ENCODE results near the gene MAD1L1.
"Not testable (repeated sequence)": the region's sequence is repeated elsewhere in the genome, so short reads cannot be mapped to it uniquely, and the experiment has no call there.

MAD1L1 gene

GRCh38 chr7:1819259-1819841 lies 413.4 kb downstream of the MAD1L1 start:
- DNase-seq, result no peak

GRCh38 chr7:1818575-1819258 lies 414.0 kb downstream of the MAD1L1 start:
- no peak for DNase-seq

DNA sequence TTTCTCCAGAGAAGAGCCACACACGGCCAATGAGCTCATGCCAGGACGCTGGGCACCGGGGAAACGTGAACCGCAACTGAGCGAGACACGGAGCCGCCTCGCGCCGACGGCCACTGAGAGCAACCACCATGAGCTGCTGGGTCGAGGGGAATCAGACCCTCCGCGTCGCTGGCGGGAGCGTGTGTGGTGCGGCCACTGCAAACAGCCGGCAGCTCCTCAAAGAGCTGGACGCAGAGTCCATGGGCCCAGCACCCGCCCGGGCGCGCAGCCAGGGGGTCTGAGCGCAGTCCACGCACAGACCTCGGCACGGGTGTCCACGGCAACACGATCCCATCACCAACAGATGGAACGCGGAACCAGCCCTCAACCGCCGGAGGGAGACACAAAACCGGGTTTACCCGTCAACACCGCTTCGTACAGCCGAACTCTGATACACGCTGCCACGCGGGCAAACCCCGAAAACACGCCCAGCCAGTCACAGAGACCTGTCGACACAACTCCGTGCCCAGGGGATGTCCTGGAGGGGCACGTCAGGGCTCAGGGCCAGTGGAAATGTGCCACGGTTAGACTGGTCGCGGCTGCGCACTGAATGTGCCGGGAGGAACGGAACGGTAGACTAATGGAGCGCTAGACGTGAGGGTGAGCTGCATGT lies 415.6 kb downstream of the MAD1L1 start:
- no peak for DNase-seq

GRCh38 chr7:1816451-1816850 lies 416.3 kb downstream of the MAD1L1 start:
- DNase-seq, result not testable (repeated sequence)

DNA sequence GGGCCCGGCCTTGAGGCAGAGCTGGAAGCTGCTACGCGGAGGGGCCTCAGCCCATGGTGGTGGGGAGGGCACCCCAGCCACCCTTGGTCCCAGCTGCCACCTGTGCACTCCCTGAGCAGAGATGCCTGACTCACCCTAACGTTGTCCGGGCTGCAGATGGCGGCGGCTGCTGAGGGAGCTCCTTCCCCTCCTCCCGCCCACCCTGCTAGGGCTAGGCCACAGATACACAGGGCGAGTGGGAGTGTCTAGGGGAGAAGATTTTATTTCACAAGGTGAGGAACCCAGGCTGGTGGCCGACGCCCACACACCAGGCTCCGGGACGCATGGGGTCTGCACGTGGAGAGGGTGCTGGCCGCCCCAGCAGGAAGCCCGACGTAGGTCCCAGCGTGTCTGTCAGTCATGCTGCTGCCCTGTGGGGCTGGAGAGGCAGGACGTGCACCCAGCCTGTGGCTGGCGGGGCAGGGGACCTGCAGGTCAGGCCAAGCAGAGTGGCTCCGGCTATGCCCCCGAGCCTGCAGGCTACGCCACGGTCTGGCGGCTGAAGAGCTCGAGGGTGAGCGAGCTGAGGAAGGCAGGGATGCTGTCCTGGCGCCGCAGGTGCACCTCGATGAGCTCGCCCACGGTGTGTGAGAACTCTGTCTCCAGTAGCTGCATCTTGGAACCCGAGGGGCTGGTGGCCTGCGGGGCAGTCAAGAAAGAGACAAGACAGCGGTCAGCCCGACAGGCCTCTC lies 417.0 kb downstream of the MAD1L1 start:
- DNase-seq, result not testable (repeated sequence)

GRCh38 chr7:1815051-1815481 lies 417.7 kb downstream of the MAD1L1 start:
- no peak for DNase-seq

DNA sequence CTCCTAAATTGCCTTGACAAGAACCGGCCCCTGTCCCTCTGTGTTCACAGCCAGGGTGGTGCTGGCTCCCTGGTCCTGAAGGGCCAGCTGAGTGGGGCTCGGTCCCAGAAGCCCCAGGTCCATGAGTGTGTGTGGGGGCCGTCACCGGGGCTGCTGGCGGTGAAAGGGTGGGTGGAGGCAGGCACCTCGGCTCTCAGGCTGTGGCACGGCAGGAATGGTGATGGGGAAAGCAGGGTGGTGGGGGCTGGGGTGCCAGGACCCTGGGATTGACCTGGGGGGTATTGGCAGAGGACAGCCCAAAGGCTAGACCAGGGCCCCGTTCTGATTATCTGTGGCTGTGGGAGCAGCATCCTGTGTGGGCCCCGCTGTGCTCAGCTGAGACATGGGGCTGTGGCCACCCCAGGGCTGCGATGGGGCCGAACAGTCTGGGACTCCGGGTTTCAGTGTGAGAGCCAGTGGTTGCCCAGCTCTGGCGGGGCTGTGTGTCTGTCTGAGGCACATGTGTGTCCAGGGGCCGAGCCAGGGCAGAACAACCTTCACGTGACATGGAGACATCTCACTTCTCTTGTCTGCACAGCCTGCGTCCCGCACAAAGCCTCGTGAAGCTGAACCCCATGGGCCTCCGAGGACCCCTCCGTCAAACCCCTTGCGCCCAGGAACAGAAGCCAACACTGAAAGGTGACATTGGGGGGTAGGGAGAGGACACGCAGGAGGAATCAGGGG lies 418.5 kb downstream of the MAD1L1 start:
- DNase-seq, result no peak

GRCh38 chr7:1813394-1814088 lies 419.2 kb downstream of the MAD1L1 start:
- DNase-seq, result no peak

DNA sequence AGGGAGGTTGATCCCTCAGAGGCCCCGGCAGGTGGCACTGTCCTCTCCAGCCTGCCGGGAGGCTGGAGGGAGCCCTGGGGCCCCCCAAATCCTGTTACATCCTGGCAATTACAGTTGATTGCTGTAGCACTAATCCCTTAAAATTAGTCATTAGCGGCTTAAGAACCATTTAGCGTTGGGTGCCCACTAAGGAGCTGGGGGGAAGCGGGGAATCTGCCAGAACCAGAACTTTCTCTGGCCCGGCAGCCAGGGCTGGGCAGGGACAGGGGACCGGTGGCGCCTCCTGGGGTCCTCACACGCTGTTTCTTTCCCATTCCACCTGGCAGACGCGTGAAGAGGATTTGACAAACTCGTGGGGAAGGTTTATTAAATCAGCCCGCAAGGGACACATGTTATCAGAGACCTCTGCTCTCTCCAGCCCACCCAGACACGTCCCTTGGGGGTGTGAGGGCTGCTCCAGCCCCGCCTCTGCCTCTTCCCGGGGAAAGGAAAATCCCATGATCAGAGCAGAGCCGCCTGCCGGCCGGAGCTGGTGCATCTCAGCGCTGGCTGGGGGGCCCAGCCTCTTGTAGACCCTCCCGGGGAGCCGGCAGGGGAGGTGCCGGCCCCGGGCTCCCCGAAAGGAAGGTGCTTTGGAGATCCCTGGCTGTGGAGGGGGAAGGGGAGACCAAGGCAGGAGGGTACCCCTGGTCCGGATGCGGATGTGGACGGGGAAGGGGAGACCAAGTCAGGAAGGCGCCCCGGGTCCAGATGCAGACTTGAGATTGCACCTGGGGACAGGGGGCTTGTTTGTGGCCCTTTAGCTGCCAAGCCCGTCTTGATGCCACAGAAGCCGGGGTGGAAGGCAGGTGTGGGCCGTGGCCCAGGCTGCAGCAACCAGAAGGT lies 420.0 kb downstream of the MAD1L1 start:
- no peak for DNase-seq

DNA sequence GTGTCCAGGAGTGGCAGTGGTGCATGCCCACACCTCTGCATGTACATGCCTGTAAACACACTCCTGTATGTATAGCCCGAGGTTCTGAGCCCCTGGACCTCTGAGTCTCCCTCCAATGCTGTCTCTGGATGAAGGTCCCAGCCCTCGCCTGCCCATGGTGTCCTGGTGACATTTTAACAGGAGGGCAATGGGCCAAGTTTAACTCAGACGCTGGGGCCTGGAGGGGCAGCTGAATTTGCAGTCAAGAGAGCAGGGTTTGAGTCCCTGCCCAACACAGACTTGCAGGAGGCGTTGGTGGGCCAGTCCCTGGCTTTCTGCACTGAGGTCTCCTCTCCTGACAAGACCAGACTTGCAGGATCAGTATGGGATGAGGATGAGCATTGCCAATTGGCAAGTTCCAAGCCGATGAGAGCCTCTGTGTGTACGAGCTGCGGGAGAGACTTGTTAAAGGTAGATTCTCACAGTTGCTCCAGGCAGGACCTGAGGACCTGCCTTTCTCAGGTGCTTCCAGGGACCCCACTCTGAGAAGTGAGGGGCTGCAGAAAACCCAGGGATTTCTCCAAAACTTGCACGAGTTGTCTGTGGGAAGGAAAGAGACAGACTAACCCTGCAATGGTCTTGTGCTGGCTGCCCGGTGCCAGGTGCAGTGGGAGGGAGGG lies 420.8 kb downstream of the MAD1L1 start:
- DNase-seq, result no peak

GRCh38 chr7:1810961-1811849 lies 421.5 kb downstream of the MAD1L1 start:
- DNase-seq, result no peak

- DNase-seq, result no peak
Observed at GRCh38 chr7:1810521-1810920, 422.2 kb downstream of the MAD1L1 start.

- DNase-seq, result no peak
Observed at GRCh38 chr7:1809601-1810258, 423.0 kb downstream of the MAD1L1 start.

GRCh38 chr7:1809070-1809469 lies 423.7 kb downstream of the MAD1L1 start:
- no peak for DNase-seq

DNA sequence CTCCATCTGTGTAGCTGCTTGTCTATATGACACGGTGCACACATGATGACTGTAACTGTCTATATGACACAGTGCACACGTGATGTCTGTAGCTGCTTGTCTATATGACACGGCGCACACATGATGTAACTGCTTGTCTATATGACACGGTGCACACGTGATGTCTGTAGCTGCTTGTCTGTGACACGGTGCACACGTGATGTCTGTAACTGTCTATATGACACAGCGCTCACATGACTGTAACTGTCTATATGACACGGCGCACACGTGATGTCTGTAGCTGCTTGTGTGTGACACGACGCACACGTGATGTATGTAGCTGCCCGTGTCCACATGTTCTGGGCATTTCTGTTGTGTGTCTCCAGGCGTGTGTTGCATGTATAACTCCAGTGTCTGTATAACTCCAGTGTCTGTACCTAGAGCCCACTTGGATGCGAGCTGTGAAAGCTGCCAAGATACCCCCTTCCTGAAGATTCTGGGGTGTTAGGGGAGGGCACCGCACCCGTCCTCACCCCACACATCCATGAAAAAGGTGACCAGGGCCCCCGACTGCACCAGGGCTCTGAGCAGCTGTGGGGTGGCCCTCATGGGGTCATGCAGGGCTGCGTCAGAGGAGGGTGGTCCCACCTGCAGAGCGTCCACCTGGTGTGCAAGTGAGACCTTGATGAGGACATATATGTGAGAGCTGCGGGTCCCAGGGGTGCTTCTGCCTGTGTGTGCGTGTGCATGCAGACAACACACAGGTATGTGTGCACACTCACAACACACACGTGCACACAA lies 424.7 kb downstream of the MAD1L1 start:
- no peak for DNase-seq

GRCh38 chr7:1806354-1806753 lies 426.4 kb downstream of the MAD1L1 start:
- DNase-seq, result no peak

DNA sequence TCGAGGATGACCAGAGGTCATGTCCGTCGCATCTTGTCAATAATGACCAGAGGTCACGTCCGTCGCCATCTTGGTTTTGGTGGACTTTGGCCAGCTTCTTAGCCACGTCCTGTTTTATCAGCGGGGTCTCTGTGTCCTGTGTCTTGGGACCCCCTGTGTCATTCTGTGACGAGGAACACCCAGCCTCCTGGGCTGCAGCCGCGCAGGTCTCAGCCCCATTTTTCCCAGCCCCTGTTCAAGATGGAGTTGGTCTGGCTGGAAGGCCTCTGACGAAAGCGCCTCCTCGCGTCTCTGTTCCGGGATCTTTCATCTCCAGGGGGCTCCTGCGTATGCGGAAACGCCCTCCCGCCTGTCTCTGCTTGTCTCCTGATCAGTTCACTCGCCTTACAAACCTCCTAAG lies 428.4 kb downstream of the MAD1L1 start:
- no peak for DNase-seq

DNA sequence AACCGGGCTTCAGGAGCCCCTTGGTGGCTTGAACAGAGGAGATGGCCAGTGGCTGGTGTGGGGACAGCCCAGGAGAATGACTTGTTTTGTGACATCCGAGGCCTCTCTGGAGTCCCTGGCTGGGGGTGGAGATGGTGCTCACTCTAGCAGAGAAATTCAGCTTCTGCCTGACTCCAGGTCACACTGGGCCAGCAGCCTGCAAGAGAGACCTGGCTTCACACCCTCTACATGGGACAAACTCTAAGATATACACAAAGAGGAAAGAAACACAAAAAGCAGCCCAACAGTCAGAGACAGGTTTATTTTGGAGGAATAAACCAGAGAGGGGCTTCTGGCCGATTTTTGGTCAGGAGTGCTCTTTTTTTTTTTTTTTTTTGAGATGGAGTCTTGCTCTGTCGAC lies 429.8 kb downstream of the MAD1L1 start:
- no peak for DNase-seq

Data from stimulated activated CD4-positive, alpha-beta T cell treated with anti-CD3 and anti-CD28 coated beads, Interleukin-2, amount 100 ng/mL, for 48 hours (primary cell).